HG03175 (cell line): ENCODE data around the gene OR2T35.

Experiments
- ATAC-seq: cut with Tn5 transposase; IDR thresholded peaks from one replicate; pipeline ENCODE4 v1.9.1; 2021; ENCODE audit warnings: mild to moderate bottlenecking, moderate library complexity; ENCODE audit not compliant: unreplicated experiment

Gene OR2T35

DNA sequence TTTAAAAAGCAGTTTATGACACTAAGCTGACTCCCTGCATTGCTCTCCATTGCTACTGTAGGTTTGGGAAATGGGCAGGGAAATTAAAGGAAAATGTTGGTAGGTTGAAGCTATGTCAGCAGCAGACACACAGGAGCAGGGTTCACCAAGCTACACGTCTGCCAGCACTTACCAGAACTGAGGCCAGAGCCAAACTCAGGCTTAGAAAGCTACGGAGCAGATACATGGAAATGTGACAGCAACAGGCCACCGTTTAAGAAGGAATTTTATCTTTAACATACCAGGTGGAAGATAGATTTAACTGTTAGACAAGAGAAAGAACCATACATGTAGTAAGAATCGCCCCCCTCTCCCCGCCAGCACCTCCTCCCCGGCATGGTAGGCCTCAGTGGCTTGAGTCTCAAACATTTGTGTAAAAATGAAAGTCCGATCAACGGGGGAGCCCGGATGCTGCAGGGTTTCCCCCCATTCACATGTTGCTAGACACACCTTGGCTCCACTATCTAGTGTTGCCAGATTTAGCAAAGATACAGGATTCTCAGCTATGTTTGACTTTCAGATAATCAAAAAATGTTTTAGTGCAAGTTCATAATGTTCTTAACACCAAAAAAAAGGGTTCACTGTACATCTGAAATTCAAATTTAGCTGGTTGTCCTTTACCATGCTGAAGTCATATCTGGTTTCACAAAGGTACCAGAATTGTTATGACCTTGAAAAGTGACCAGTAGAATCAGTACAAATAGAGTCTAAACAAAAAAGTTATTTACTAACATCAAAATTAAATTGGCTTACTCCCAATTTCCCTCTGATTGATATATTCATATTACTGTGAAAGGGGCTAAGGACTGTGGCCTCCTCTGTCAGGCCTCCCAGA is 16.9 kb downstream of the OR2T35 start:
- peak; percentile 84 for ATAC-seq

DNA sequence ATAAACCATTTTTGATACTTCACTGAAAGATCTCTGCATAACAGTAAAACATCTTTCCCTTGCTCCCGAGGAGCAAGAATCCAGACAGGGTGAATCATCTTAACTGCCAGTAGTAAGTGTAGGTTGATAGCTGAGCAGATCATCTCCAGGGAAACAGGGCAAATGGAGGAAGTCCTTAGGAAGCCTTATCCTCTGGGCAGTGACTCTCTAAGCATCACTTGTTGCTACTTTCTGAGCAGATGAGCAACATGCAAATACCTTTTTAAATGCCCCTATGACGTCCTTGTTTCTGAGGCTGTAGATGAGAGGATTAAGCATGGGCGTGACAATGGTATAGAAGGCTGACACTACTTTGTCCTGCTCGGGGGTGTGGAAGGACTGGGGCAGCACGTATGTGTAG is 19.1 kb downstream of the OR2T35 start:
- ATAC-seq, result no peak

DNA sequence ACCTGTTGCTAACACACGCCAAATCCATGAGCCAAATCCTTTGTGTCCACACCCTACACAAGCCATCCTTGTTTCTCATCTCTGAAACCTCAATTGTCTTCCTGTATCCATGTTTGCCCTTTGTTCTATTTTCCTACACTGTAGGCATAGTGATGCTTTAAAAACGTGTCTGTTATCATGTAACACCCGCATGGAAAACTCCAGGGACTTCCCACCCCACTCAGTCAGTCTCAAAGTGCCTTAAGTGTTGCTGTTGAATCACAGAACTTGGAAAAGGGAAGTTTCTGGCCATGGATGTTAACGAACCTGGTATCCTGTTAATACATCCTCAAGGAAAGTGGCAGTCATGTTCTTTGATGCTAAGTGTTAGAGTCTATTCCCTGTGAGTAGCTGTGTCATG is 19.9 kb downstream of the OR2T35 start:
- ATAC-seq, result no peak

DNA sequence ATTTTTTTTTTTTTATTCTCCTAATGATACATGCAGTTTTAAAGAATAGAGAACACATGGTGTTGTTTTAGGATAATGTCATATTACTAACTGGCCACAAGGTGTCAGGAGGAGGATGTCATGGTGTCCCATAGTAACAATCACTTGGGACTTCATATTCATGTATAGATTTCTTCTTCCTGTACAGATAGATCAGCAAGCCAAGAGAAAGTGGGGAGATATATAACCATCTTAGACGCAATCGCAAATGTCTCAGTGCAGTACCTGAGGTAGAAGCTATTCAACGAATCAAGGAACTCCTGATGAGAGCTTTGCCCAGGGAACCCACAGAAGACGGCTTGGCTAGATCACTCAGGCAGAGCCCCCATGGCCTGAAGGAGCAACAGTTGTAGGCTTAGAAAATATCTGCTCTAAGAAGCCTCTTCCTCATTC is 22.5 kb downstream of the OR2T35 start:
- peak; percentile 96 for ATAC-seq

DNA sequence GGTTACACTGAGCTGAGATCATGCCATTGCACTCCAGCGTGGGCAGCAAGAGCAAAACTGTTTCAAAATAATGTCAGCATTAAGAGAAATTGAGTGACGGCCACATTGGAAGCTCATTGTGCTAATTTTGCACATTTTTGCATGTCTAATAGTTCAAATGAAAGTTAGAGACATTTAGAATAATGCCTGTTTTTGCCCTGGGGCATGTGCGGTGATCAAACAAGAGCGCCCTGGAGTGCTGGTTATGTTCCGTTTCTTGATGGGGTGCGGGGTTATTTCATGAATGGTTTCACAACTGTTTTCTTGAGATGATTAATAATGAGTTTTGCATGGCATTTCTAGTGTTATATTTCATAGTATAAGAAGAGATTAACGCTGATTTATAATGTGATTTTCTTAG is 23.3 kb downstream of the OR2T35 start:
- ATAC-seq, result no peak

DNA sequence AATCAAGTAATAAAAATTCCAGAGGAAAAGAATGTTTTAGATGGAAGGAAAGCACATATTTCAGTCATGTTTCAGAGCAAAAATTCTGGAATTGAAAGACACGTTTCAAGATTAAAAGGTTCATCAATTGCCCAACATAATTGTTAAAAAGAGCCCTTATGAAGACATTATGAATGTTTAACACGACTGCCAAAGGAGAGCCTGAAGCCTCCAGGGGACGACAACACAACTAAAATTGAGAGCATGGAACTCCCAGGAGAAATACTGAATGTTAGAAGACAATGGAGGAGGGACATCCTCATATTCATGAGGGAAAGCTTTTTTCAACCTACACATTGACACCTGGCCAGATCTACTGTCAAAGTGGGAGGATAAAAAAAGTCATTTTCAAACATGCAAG is 26.2 kb downstream of the OR2T35 start:
- ATAC-seq, result no peak

DNA sequence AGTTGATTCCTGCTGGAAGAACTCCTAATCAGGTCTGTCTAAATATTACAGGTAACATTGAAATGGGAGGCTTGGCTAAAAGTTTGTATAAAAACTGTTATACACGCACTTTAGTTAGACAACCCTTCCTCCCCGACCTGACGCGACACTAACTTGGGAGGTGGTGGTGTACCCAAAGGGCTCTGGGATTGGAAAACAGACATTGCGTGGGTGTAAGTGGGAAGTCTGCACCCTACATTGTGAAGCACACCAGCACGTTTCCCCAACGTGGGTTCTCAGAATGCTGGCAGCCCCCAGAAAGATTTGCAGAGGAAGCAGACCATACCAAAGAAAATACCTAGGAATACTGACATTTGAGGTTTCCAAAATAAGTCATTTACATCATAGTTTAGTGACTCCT is 27.0 kb downstream of the OR2T35 start:
- ATAC-seq, result no peak

DNA sequence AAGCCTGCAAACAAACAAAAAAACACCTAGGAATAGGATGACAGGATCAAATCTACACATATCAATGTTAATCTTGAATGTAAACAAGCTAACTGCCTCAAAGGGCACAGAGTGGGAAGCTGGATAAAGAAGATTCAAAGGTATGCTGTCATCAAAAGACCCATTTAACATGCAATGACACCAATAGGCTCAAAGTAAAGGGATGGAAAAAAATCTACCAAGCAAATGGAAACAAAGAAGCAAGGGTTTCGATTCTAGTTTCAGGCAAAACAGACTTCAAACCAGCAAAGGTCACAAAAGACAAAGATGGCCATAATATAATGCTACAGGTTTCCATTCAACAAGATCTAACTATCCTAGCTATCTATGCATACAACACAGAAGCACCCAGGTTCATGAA is 31.3 kb downstream of the OR2T35 start:
- no peak for ATAC-seq

DNA sequence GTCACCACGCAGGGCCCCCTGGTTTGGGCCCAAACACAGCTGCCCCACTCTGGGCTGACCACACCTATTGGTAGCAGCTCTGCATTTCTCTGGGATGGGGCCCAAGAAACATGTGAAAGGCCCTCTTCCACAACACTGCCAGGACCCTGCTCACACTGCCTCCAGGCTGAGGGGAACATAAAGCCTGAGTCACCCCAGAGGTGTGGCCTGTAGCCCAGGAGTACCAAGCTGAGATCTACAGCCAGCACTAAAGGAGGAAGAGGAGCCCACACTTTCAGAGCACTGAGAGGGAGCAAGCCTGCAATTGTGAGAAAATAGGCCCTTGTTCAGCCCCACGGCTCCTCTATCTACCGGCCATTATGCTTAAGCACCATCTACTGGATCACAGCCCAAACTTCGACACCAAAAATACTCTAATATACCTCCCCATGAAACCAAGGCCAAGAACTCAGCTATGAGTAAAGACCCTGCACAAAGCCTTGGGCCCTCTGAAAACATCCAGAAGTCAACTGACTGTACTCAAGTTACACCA is 33.1 kb downstream of the OR2T35 start:
- ATAC-seq, result no peak

DNA sequence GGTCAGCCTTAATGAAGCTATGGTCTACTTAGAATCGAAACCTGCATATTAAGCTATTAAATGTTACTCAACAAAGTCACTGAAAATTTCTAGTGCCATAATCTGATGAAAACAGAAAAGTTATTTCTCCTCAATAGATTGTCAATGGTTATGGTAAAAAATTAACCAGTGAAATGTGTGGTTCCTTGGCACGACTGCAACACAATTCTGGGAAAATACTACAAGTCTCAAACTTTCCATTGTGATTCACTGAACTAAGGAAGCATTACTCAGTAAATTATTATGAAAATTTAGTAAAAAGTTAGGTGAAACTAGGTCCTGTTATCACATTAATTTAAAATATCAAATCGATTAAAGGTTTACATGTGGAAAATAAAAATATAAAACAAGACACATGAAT is 34.8 kb downstream of the OR2T35 start:
- ATAC-seq, result no peak

DNA sequence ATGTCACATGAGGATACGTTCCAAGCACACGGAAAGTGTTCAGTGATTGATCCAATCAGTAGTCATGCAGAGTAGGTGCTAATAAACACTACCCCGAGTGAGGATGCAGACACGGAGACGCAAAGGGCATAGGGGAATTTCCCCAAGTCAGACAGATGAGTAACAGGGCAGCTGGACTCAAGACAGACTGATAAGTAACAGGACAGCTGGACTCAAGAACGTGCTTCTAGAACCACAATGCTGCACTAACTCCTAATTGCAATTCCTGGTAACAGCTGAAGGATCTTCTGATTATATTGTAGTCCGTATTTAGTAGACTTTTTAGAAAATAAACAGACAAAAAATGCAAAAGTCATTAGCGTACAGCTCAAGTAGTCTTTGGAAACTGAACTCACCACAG is 45.7 kb downstream of the OR2T35 start:
- ATAC-seq, result no peak

DNA sequence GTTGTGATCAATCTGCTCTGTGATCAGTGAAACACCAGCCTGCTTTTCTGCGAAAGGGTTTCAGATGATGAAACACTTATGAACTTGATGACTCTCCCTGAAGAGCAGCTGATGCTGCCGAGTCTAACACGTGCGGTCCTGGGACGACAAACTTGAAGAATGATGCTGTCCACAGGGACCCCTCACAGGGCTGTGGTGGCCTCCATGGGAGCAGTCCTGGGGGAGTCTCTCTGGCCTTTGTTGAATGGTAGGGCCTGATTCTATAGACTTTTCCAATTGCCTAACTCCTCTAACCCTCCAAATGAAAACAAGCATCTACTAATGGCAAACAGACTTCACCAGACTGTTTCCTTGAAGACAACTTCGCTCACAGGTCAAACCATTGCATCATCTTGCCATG is 47.5 kb downstream of the OR2T35 start, which contains the start of gene OR2T10:
Gene OR2T10, minus strand, starts transcription at position 112 of the 400 bp plus-strand sequence. CDS start 3,932 bp downstream, outside the sequence.
- ATAC-seq, result no peak

DNA sequence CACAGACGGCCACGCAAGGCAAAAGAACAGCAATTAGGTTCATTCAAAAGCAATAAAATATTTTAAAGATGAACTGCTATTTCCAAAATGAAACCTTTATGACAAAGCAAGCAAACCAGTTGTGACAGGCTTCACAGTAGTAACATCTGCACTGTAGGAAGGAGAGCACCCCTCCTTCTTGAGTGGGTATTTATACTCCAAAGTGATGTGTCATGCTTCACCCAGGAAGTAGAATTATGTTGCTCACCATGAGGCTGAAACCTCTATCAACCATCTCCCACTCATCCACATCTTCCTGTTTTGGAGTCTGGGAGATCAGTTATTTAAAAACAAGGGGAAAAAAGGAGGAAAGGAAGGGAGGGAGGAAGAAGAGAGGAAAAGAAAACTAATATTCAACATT is 48.5 kb downstream of the OR2T35 start:
- ATAC-seq, result no peak

DNA sequence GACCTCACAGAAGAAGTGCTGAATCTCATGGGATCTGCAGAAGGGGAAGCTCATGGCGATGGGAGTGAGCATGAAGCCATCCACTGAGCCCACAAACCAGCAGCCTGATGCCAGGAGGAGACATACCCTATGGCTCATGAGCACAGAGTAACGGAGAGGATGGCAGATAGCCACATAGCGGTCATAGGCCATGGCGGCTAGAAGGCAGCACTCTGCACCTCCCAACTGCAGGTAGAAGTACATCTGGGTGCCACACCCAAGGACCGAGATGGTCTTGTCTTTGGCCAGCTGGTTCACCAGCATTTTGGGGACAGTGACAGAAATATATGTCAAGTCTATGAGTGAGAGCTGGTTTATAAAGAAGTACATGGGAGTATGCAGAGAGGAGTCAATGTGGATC is 51.9 kb downstream of the OR2T35 start:
- no peak for ATAC-seq

DNA sequence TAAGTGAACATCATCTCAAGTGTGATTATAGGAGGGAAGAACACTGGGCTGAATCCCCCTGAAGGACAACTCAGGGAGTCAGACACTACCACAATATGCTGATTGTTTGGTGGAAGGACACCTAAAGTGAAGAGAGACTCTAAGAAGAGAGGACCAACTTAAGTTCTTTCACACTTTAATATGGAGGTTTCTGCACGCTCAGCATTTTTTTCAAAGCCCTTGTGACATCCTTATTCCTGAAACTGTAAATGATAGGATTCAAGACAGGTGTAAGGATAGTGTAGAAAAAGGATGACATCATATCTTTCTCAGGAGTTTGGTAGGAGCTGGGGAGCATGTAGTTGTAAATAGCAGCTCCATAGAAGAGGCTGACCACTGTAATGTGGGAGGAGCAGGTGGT is 52.4 kb downstream of the OR2T35 start:
- ATAC-seq, result no peak

DNA sequence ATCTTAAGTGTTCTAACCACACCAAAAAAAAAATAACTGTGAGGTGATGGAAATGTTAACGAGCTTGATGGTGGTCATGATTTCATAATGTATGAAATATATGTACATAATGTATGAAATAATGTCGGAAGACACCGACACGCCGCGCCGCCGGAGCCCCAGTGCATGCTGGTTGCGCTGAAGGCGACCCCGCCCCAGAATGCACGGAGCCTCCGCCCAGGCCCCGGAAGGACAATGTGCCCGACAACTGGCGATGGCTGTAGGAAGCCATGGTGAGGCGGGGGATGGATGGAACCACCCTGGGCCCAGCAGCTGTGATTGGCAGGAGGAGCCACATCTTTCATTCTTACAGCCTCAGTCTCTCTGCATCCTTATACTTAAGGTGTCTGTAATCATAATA is 55.0 kb downstream of the OR2T35 start:
- no peak for ATAC-seq

DNA sequence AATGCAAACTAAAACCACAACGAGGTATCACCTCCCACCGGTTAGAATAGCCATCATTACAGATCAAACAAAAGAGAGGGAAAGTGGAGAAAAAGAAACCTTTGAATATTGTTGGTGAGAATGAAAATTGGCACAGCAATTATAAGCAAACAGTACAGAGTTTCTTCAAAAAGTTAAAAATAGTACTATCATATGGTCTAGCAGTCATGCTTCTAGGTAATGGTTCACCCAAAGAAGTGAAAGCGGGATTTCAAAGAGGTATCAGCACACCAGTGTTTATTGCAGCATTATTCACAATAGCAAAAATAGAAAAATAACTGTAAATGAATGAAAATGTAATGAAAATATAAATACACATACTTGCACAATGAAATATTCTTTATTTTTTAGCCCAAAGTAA is 55.7 kb downstream of the OR2T35 start:
- ATAC-seq, result no peak
